Measurements from ENCODE around the gene NBPF3.
"Not testable (repeated sequence)": the region's sequence is repeated elsewhere in the genome, so short reads cannot be mapped to it uniquely, and the experiment has no call there.

GRCh38 chr1:21440630-21441125 lies 741 bp downstream of the NBPF3 start:
- TF ChIP-seq CTCF, EZH2, EZH2phosphoT487 (IDR thresholded peaks at IDR 0.05): not testable (repeated sequence)

Data from neural progenitor cell (in vitro differentiated cells).